A549 (cell line): Measurements from ENCODE around the gene PRICKLE4. TPM values are rescaled to one million over a fixed set of nuclear protein-coding genes. Genes with fewer than 3 reads are reported as not detected.

Experiments
- ATAC-seq, 2 experiments: fragments of 200-7000 bp in 1 of 2; fragments of >200 bp in 1 of 2; cut with Nextera tagmentation in 1 of 2; cut with Tn5 transposase in 1 of 2; 3 replicates each; pipeline versions ENCODE4 v1.8.0 to v1.9.1; 2018 to 2020; ENCODE audit warnings: mild to moderate bottlenecking in 1 of 2, moderate library complexity in 1 of 2
- CTCF ChIA-PET: fragments of 300-600 bp; sonication (Branson Sonifier 250); formaldehyde crosslinking; extraction: SDS; loops from one replicate; lab custom pipeline; 2021; ENCODE audit warnings: antibody characterized with exemption, inconsistent platforms; lab: Yijun Ruan, JAX
- POLR2A ChIA-PET: fragments of 350-600 bp; formaldehyde crosslinking; extraction: SDS; loops from one replicate; lab custom pipeline; 2021; ENCODE audit warnings: antibody characterized with exemption, inconsistent platforms; lab: Yijun Ruan, JAX
- DNase-seq, 2 experiments: peaks; one replicate each; pipeline versions ENCODE4 v3.0.0 to v3.0.0-alpha.2; 2011 to 2016; ENCODE audit warnings: low read depth in 1 of 2, low spot score in 1 of 2
- FAIRE-seq: peaks from 2 replicates; lab custom pipeline; 2011; peaks lifted over from hg19 to GRCh38; lab: Jason Lieb, UNC
- H3K27ac ChIP-seq, 2 experiments: fragments of >200 bp; sonication (Bioruptor Twin); formaldehyde crosslinking; 3 replicates each; pipeline ENCODE4 v1.5.1; 2016 to 2017
- H3K4me1 ChIP-seq: fragments of >200 bp; sonication (Bioruptor Twin); formaldehyde crosslinking; 3 replicates; pipeline ENCODE4 v1.6.1; 2016
- H3K4me2 ChIP-seq: fragments of >200 bp; sonication (Bioruptor Twin); formaldehyde crosslinking; 3 replicates; pipeline ENCODE4 v1.6.1; 2016
- H3K4me3 ChIP-seq: fragments of >200 bp; sonication (Bioruptor Twin); formaldehyde crosslinking; 3 replicates; pipeline ENCODE4 v1.5.1; 2016
- H3K9me3 ChIP-seq: fragments of >200 bp; sonication (Bioruptor Twin); formaldehyde crosslinking; 3 replicates; pipeline ENCODE4 v1.6.1; 2016
- BHLHE40 ChIP-seq: IDR thresholded peaks from 2 replicates; pipeline ENCODE4 v1.6.1; 2012; ENCODE audit warnings: low read depth, low read length, inconsistent platforms
- CHD4 ChIP-seq: fragments of 200-600 bp; sonication (generic); IDR thresholded peaks from 2 replicates; pipeline ENCODE4 v1.6.1; 2016; ENCODE audit warnings: antibody characterized with exemption, mild to moderate bottlenecking, borderline replicate concordance
- EHMT2 ChIP-seq: fragments of 200-600 bp; sonication (generic); IDR thresholded peaks from 2 replicates; pipeline ENCODE4 v1.6.1; 2016; ENCODE audit warnings: antibody characterized with exemption, low read depth, mild to moderate bottlenecking, moderate library complexity
- EP300 ChIP-seq, 2 experiments: fragments of >200 bp; sonication (Bioruptor Twin); formaldehyde crosslinking; IDR thresholded peaks; 2 replicates in 1 of 2; 3 replicates in 1 of 2; pipeline ENCODE4 v1.6.1; 2016 to 2017
- ESRRA ChIP-seq: fragments of 150-350 bp; IDR thresholded peaks from 2 replicates; pipeline ENCODE4 v1.6.1; 2014; ENCODE audit warnings: mild to moderate bottlenecking, low read length, borderline replicate concordance
- FOSL2 ChIP-seq, 2 experiments: fragments of 450-650 bp in 1 of 2; fragments of >200 bp in 1 of 2; sonication (Bioruptor Twin) in 1 of 2; formaldehyde crosslinking; IDR thresholded peaks; 2 replicates each; pipeline versions ENCODE4 v1.5.0 to v1.6.1; 2016 to 2020; ENCODE audit warnings: mild to moderate bottlenecking in 1 of 2, moderate library complexity in 1 of 2
- GATA3 ChIP-seq: IDR thresholded peaks from 2 replicates; pipeline ENCODE4 v1.6.1; 2012; ENCODE audit warnings: borderline replicate concordance
- HDAC2 ChIP-seq: fragments of 200-600 bp; sonication (generic); IDR thresholded peaks from 2 replicates; pipeline ENCODE4 v1.6.1; 2016
- HEYL ChIP-seq: fragments of 250-450 bp; sonication (Bioruptor Pico); IDR thresholded peaks from 2 replicates; pipeline ENCODE4 v1.8.0; 2021; ENCODE audit warnings: mild to moderate bottlenecking, moderate library complexity
- JUNB ChIP-seq: fragments of >200 bp; sonication (Bioruptor Twin); formaldehyde crosslinking; IDR thresholded peaks from 2 replicates; pipeline ENCODE4 v1.6.1; 2016
- KDM1A ChIP-seq: fragments of 200-600 bp; sonication (generic); IDR thresholded peaks from 2 replicates; pipeline ENCODE4 v1.6.1; 2016; ENCODE audit warnings: low read depth, mild to moderate bottlenecking
- MAFK ChIP-seq: fragments of 450-650 bp; IDR thresholded peaks from 2 replicates; pipeline ENCODE4 v1.6.1; 2014; ENCODE audit not compliant: partially characterized antibody
- MYC ChIP-seq: IDR thresholded peaks from 2 replicates; pipeline ENCODE4 v1.6.1; 2012; ENCODE audit warnings: mild to moderate bottlenecking, inconsistent platforms, low read length, improper control_type of control experiment, borderline replicate concordance
- NFE2L2 ChIP-seq: fragments of 150-350 bp; conservative IDR thresholded peaks from 2 replicates; pipeline ENCODE4 v1.6.1; 2014; ENCODE audit warnings: low read length
- NR3C1 ChIP-seq: fragments of >200 bp; sonication (Bioruptor Twin); formaldehyde crosslinking; IDR thresholded peaks from 3 replicates; pipeline ENCODE4 v1.6.1; 2017
- PBX3 ChIP-seq: IDR thresholded peaks from 2 replicates; pipeline ENCODE4 v1.6.1; 2012
- PHF8 ChIP-seq: fragments of 200-600 bp; sonication (generic); IDR thresholded peaks from 2 replicates; pipeline ENCODE4 v1.6.1; 2016; ENCODE audit warnings: low read depth, mild to moderate bottlenecking, antibody characterized with exemption, moderate library complexity, borderline replicate concordance
- POLR2AphosphoS2 ChIP-seq: conservative IDR thresholded peaks from 2 replicates; pipeline ENCODE4 v1.6.1; 2012; ENCODE audit warnings: low read length, improper control_type of control experiment, inconsistent platforms
- RAD21 ChIP-seq, 2 experiments: fragments of >200 bp in 1 of 2; sonication (Bioruptor Twin) in 1 of 2; formaldehyde crosslinking in 1 of 2; IDR thresholded peaks in 1 of 2; conservative IDR thresholded peaks in 1 of 2; 2 replicates in 1 of 2; 3 replicates in 1 of 2; pipeline ENCODE4 v1.6.1; 2012 to 2018; ENCODE audit warnings: inconsistent platforms in 1 of 2
- RCOR1 ChIP-seq: fragments of 150-350 bp; IDR thresholded peaks from 2 replicates; pipeline ENCODE4 v1.6.1; 2014; ENCODE audit warnings: antibody characterized with exemption, low read length, low read depth
- REST ChIP-seq: fragments of 200-600 bp; sonication (generic); IDR thresholded peaks from 2 replicates; pipeline ENCODE4 v1.6.1; 2016; ENCODE audit warnings: antibody characterized with exemption, mild to moderate bottlenecking, moderate library complexity
- RFX5 ChIP-seq: fragments of 450-650 bp; IDR thresholded peaks from 2 replicates; pipeline ENCODE4 v1.7.1; 2014; ENCODE audit warnings: antibody characterized with exemption, mild to moderate bottlenecking, moderate library complexity
- TP53 ChIP-seq: fragments of 250-450 bp; sonication (Bioruptor Pico); IDR thresholded peaks from 2 replicates; pipeline ENCODE4 v1.5.0; 2021; ENCODE audit warnings: mild to moderate bottlenecking, moderate library complexity
- ZSCAN20 ChIP-seq: fragments of 250-450 bp; sonication (Bioruptor Pico); IDR thresholded peaks from 2 replicates; pipeline ENCODE4 v1.8.0; 2022; ENCODE audit warnings: mild to moderate bottlenecking, moderate library complexity
- WGBS: methylation state at CpG from one replicate; pipeline ENCODE4 v1.1.6; 2017; ENCODE audit errors: missing lambda C conversion rate; 5-methylcytosine and 5-hydroxymethylcytosine counted together
- polyA plus RNA-seq, 4 experiments: library from polyadenylated mRNA; depleted of rRNA in 3 of 4; stranded (reverse); fragments of >200 nt; fragmentation: RNase III in 1 of 4; extraction: RNeasy Plus Mini Kit Qiagen cat#74134 plus additional on column Dnase treatment in 1 of 4; gene quantifications; 2 replicates in 3 of 4; 3 replicates in 1 of 4; pipeline ENCODE4 v1.2.3, GENCODE V29; 2011 to 2017
- TF ChIP-seq, protein P1 (sequence below): fragments of 250-450 bp; sonication (Bioruptor Pico); IDR thresholded peaks from 2 replicates; pipeline ENCODE4 v1.5.0; 2021; ENCODE audit warnings: mild to moderate bottlenecking, moderate library complexity, borderline replicate concordance
- TF ChIP-seq, protein P2 (sequence below): fragments of 250-450 bp; sonication (Bioruptor Pico); IDR thresholded peaks from 2 replicates; pipeline ENCODE4 v1.5.0; 2020; ENCODE audit warnings: low read depth, mild to moderate bottlenecking, moderate library complexity
- TF ChIP-seq, protein P3 (sequence below): IDR thresholded peaks from 2 replicates; pipeline ENCODE4 v1.6.1; 2012

PRICKLE4 gene
- polyA plus RNA-seq, 2 of the 4 experiments (the other 2 are of a cell fraction) = 0.34 to 1.5 TPM

DNA sequence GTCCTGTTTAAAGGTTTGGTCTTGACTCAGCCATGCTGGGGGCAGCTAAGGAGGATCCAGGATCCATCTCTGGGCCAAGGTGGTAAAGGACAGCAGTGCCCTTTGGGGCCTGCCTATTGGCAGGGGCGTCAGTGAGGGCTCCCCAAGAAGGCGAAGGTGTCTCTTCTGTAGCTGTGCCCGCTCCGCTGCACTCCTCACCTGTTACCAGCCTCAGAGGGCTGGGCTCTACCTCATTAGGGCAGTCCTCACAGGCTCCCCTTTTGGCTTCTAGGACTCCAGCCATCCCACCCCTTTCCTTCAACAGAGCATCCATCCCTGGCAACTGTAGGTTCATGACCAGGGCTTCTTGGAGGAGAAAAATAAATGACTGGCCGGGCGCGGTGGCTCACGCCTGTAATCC, 11.2 kb upstream of the PRICKLE4 start:
- no peak for DNase-seq
- WGBS = 96% methylated on average over 5 of the region's 8 CpGs
- CTCF ChIA-PET = interaction anchor here (1.1 to 1.4 kb wide), 3 partner anchors 10 to 378 kb away, joined by 3 to 4 read pairs (median 3); partner anchors contain the start of gene FRS3
- peaks cover 20% of the 10 kb centered on the region for H3K4me1 ChIP-seq
- no peak for TF ChIP-seq RCOR1
- TF ChIP-seq PBX3 = no peak
- no peak for TF ChIP-seq MAFK
- no peak for TF ChIP-seq REST
- TF ChIP-seq CHD4 = no peak
- no peak for TF ChIP-seq POLR2AphosphoS2
- no peak for TF ChIP-seq PHF8
- TF ChIP-seq JUNB = no peak
- TF ChIP-seq MYC = no peak
- no peak for TF ChIP-seq GATA3
- TF ChIP-seq EHMT2 = no peak
- TF ChIP-seq, protein P1, sequence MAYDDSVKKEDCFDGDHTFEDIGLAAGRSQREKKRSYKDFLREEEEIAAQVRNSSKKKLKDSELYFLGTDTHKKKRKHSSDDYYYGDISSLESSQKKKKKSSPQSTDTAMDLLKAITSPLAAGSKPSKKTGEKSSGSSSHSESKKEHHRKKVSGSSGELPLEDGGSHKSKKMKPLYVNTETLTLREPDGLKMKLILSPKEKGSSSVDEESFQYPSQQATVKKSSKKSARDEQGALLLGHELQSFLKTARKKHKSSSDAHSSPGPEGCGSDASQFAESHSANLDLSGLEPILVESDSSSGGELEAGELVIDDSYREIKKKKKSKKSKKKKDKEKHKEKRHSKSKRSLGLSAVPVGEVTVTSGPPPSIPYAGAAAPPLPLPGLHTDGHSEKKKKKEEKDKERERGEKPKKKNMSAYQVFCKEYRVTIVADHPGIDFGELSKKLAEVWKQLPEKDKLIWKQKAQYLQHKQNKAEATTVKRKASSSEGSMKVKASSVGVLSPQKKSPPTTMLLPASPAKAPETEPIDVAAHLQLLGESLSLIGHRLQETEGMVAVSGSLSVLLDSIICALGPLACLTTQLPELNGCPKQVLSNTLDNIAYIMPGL = no peak
- TF ChIP-seq EP300 (IDR thresholded peaks at IDR 0.05) = no peak
- no peak for TF ChIP-seq NFE2L2
- no peak for TF ChIP-seq HEYL (CRISPR knock-in tag)
- TF ChIP-seq, all 56 proteins: peak for 0
- FAIRE-seq = no peak
- H3K4me3 ChIP-seq = no peak overlapping the region
- no peak overlapping the region for H3K4me2 ChIP-seq
- POLR2A ChIA-PET = interaction anchor here (0.6 kb wide), 1 partner anchor 15 kb away, joined by 3 read pairs; no protein-coding TSS in a partner anchor
- no peaks in the 10 kb centered on the region for H3K9me3 ChIP-seq
- ATAC-seq = no peak
- peak overlapping the region in 1 of 2 experiments; percentile 59; a peak in 1 of 6 replicates for H3K27ac ChIP-seq

GRCh38 chr6:41770381-41771057, 10.1 kb upstream of the PRICKLE4 start:
- FAIRE-seq (no peak), ATAC-seq (no peak), DNase-seq (no peak)
- ChIA-PET POLR2A (no interaction called here), CTCF (no interaction called here)
- Histone ChIP-seq H3K9me3 (no peaks in the 10 kb centered on the region), H3K4me3 (no peak overlapping the region), H3K27ac (no peak overlapping the region), H3K4me2 (no peak overlapping the region), H3K4me1 (peaks cover 20% of the 10 kb centered on the region)
- 98% methylated on average over 10 of the region's 30 CpGs for WGBS
- TF ChIP-seq BHLHE40 (no peak), NR3C1 (no peak), RCOR1 (no peak), KDM1A (no peak), TP53 (CRISPR knock-in tag) (no peak), MYC (no peak), HDAC2 (no peak), FOSL2 (IDR thresholded peaks at IDR 0.05) (no peak), FOSL2 (CRISPR knock-in tag; IDR thresholded peaks at IDR 0.05) (no peak), ESRRA (no peak), NFE2L2 (no peak), RFX5 (no peak), ZSCAN20 (CRISPR knock-in tag) (no peak), PHF8 (no peak), RAD21 (conservative IDR thresholded peaks at IDR 0.05 in 1 of 2, IDR thresholded peaks at IDR 0.05 in 1 of 2) (no peak)
- TF ChIP-seq, protein P2, sequence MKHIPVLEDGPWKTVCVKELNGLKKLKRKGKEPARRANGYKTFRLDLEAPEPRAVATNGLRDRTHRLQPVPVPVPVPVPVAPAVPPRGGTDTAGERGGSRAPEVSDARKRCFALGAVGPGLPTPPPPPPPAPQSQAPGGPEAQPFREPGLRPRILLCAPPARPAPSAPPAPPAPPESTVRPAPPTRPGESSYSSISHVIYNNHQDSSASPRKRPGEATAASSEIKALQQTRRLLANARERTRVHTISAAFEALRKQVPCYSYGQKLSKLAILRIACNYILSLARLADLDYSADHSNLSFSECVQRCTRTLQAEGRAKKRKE (CRISPR knock-in tag) = no peak
- TF ChIP-seq, protein P3, sequence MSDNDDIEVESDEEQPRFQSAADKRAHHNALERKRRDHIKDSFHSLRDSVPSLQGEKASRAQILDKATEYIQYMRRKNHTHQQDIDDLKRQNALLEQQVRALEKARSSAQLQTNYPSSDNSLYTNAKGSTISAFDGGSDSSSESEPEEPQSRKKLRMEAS = no peak
